ENCODE results near the gene ERO1A.
A peak's percentile ranks its signal among the peaks of the same experiment; 100 is the strongest.

Gene ERO1A

DNA sequence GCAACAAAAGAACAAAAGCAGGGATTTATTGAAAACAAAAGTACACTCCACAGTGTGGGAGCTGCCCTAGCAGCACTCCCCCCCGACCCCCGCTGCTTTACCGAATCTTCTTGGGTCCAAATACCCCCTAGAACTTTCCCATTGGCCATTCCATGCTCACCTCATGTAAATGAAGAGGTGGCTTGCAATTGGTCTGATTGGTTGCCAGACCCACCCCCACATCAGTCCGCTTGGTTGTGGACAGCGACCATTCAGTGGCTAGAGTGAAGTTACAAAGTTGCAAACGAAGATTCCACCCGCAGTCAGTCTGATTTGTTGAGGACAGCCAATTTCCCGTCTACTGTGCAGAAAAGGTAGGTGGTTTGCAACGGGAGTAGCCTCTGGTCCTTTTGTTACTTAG is 38.5 kb upstream of the ERO1A start:
- TF ChIP-seq CREB1 (IDR thresholded peaks at IDR 0.05; ENCODE audit: low read depth) (no peak), RAD21 (IDR thresholded peaks at IDR 0.05; ENCODE audit: low read depth) (no peak), REST (IDR thresholded peaks at IDR 0.05; ENCODE audit: low read depth) (no peak), YY1 (IDR thresholded peaks at IDR 0.05; ENCODE audit: low read depth) (no peak), CEBPB (IDR thresholded peaks at IDR 0.05) (no peak), NFIC (IDR thresholded peaks at IDR 0.05) (no peak), FOXM1 (IDR thresholded peaks at IDR 0.05; ENCODE audit: borderline replicate concordance, low read depth) (no peak), MAX (IDR thresholded peaks at IDR 0.05) (no peak), TAF1 (IDR thresholded peaks at IDR 0.05; ENCODE audit: low read depth) (no peak), TCF12 (IDR thresholded peaks at IDR 0.05; ENCODE audit: low read depth) (no peak), TEAD4 (IDR thresholded peaks at IDR 0.05) (no peak), EGR1 (IDR thresholded peaks at IDR 0.05) (no peak), ZBTB7A (IDR thresholded peaks at IDR 0.05; ENCODE audit: low read depth) (no peak), EP300 (IDR thresholded peaks at IDR 0.05; ENCODE audit: borderline replicate concordance) (no peak)
- TF ChIP-seq, protein P1, sequence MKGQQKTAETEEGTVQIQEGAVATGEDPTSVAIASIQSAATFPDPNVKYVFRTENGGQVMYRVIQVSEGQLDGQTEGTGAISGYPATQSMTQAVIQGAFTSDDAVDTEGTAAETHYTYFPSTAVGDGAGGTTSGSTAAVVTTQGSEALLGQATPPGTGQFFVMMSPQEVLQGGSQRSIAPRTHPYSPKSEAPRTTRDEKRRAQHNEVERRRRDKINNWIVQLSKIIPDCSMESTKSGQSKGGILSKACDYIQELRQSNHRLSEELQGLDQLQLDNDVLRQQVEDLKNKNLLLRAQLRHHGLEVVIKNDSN (IDR thresholded peaks at IDR 0.05) = no peak

- TF ChIP-seq REST (IDR thresholded peaks at IDR 0.05; ENCODE audit: low read depth) = no peak
- TF ChIP-seq, protein P1 (IDR thresholded peaks at IDR 0.05) = no peak
- TF ChIP-seq NFIC (IDR thresholded peaks at IDR 0.05) = no peak
These were observed 35.4 kb upstream of the ERO1A start for GRCh38 chr14:52730709-52731111.

- TF ChIP-seq ZBTB7A (IDR thresholded peaks at IDR 0.05; ENCODE audit: low read depth) (peak; percentile 88), CEBPB (IDR thresholded peaks at IDR 0.05) (no peak), TAF1 (IDR thresholded peaks at IDR 0.05; ENCODE audit: low read depth) (peak; percentile 93), REST (IDR thresholded peaks at IDR 0.05; ENCODE audit: low read depth) (0 out of 2 replicates have a peak, but pooled peaks have one; percentile 13), CREB1 (IDR thresholded peaks at IDR 0.05; ENCODE audit: low read depth) (no peak; the same call in 1 of the 2 replicates), YY1 (IDR thresholded peaks at IDR 0.05; ENCODE audit: low read depth) (peak; percentile 87), EGR1 (IDR thresholded peaks at IDR 0.05) (peak; percentile 58; the same call in 1 of the 2 replicates), MAX (IDR thresholded peaks at IDR 0.05) (0 out of 2 replicates have a peak, but pooled peaks have one; percentile 11)
These were observed 34.8 kb upstream of the ERO1A start, which contains the start of gene STYX for GRCh38 chr14:52729925-52730708. STYX (plus strand) TSS chr14:52730166; CDS start chr14:52730475, 309 bp downstream.

- TF ChIP-seq RAD21 (IDR thresholded peaks at IDR 0.05; ENCODE audit: low read depth) (no peak), NFIC (IDR thresholded peaks at IDR 0.05) (no peak), FOXM1 (IDR thresholded peaks at IDR 0.05; ENCODE audit: borderline replicate concordance, low read depth) (no peak), CEBPB (IDR thresholded peaks at IDR 0.05) (no peak), REST (IDR thresholded peaks at IDR 0.05; ENCODE audit: low read depth) (no peak), TCF12 (IDR thresholded peaks at IDR 0.05; ENCODE audit: low read depth) (no peak), TAF1 (IDR thresholded peaks at IDR 0.05; ENCODE audit: low read depth) (no peak), YY1 (IDR thresholded peaks at IDR 0.05; ENCODE audit: low read depth) (no peak), CREB1 (IDR thresholded peaks at IDR 0.05; ENCODE audit: low read depth) (no peak), ZBTB7A (IDR thresholded peaks at IDR 0.05; ENCODE audit: low read depth) (no peak), MAX (IDR thresholded peaks at IDR 0.05) (no peak), EGR1 (IDR thresholded peaks at IDR 0.05) (no peak), TEAD4 (IDR thresholded peaks at IDR 0.05) (no peak), EP300 (IDR thresholded peaks at IDR 0.05; ENCODE audit: borderline replicate concordance) (no peak)
- TF ChIP-seq, protein P1 (IDR thresholded peaks at IDR 0.05) = no peak
These were observed 34.2 kb upstream of the ERO1A start for GRCh38 chr14:52729585-52729924.

Measured in Ishikawa (cell line).